C4-2B (cell line): Measurements from ENCODE around the gene C17orf58.

ENCODE experiments used
- ZFX ChIP-seq: fragments of 450-650 bp; IDR thresholded peaks from 2 replicates; pipeline ENCODE4 v1.6.1; 2017
- TF ChIP-seq, protein P1 (sequence below): fragments of 450-650 bp; conservative IDR thresholded peaks from 2 replicates; pipeline ENCODE4 v1.5.1; 2017; ENCODE audit warnings: mild to moderate bottlenecking

DNA sequence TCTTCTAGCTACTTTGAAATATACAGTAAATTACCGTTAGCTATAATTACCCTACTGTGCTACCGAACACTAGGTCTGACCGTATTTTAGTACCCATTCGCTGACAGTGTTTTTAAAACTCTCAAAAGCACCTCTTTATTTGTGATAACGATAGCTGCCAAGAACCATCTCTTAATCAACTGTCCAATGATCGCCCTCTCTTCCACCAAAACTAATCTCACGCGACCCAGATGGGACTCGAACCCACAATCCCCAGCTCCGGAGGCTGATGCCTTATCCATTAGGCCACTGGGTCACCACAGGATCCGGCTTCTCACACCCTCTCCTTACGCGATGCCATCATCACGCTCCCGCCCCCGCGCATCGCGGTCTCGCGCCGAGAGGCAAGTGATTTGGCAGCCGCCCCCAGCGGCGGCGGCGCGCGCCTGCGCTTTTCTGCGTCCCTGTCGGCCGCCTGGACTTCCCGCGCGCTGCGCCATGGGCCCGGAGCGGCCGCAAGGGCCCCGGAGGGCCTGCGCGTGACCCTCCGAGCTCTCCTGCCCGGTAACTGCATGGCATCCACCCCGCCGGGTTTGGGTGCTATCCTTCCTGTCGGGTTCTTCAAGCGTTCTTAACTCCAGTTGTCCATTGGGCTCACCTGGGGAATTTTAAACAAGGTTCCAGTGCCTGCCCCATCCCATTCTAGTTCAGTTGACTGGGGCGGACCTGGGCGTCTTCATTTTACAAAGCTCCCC is 23.6 kb upstream of the C17orf58 start:
- TF ChIP-seq, protein P1, sequence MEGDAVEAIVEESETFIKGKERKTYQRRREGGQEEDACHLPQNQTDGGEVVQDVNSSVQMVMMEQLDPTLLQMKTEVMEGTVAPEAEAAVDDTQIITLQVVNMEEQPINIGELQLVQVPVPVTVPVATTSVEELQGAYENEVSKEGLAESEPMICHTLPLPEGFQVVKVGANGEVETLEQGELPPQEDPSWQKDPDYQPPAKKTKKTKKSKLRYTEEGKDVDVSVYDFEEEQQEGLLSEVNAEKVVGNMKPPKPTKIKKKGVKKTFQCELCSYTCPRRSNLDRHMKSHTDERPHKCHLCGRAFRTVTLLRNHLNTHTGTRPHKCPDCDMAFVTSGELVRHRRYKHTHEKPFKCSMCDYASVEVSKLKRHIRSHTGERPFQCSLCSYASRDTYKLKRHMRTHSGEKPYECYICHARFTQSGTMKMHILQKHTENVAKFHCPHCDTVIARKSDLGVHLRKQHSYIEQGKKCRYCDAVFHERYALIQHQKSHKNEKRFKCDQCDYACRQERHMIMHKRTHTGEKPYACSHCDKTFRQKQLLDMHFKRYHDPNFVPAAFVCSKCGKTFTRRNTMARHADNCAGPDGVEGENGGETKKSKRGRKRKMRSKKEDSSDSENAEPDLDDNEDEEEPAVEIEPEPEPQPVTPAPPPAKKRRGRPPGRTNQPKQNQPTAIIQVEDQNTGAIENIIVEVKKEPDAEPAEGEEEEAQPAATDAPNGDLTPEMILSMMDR: peak; percentile 36
- peak; percentile 80 for TF ChIP-seq ZFX
